ENCODE results near the gene WDR26.
A peak's percentile ranks its signal among the peaks of the same experiment; 100 is the strongest.

DNA sequence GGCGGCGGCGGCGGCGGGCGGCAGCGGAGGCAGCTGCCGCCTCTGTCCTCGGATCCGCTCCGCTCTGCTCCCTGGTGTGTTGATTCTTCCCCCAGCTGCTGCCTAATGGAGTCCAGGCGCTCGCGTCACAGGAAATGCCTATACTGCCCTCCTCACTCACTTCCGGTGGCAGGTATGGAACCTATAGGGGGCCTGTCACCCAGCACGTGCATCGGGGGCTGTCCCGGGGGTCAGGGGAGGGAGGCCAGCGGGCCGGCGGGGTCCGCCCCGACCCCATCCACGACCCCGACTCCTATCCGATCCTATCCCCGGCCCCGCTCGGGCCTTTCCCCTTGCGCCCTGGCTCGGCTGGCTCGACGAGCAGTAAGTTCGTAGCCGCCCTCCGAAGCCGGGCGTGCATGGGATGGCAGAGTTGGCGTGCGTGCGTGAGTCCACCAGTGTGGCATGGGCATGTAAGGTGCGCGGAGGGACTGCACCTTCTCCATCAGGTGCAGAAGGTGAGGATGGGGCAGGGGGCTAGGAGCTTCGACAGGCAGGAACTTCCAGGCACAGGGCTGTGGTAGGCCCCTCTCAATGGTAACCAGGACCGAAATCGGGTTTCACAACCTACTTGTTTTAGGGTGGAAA lies at the start of gene WDR26:
- TF ChIP-seq CTCF (IDR thresholded peaks at IDR 0.05) (no peak), POLR2A (IDR thresholded peaks at IDR 0.05) (peak in 1 of 2 donors; percentile 45)

Measured in lower leg skin (tissue), 3 donors.